Stimulated activated CD4-positive, alpha-beta T cell treated with anti-CD3 and anti-CD28 coated beads, Interleukin-2, amount 100 ng/mL, for 24 hours (primary cell): ENCODE measurements around the gene SYAP1.
"Not testable (repeated sequence)": the region's sequence is repeated elsewhere in the genome, so short reads cannot be mapped to it uniquely, and the experiment has no call there.

ENCODE experiments used
- DNase-seq, 2 donors: peaks; one replicate each; pipeline ENCODE4 v3.0.0-alpha.2; 2020

Gene SYAP1

DNA sequence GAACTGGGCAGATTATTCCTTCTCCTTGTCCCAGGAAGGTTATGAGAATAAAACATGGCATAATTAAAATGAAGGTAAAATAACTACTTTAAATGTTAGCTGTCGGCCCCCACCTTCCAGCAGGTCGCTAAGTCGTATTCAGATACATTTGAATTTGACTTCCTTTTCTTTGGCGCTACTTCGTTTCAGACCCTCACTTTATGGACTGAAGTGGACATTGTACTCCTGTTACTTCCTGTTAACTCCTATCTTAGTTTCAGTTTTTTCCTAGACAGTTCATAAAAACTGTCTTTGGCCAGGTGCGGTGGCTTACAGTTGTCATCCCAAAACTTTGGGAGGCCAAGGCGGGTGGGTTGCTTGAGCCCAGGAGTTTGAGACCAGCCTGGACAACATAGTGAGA, 5.7 kb downstream of the SYAP1 start:
- DNase-seq = no peak

DNA sequence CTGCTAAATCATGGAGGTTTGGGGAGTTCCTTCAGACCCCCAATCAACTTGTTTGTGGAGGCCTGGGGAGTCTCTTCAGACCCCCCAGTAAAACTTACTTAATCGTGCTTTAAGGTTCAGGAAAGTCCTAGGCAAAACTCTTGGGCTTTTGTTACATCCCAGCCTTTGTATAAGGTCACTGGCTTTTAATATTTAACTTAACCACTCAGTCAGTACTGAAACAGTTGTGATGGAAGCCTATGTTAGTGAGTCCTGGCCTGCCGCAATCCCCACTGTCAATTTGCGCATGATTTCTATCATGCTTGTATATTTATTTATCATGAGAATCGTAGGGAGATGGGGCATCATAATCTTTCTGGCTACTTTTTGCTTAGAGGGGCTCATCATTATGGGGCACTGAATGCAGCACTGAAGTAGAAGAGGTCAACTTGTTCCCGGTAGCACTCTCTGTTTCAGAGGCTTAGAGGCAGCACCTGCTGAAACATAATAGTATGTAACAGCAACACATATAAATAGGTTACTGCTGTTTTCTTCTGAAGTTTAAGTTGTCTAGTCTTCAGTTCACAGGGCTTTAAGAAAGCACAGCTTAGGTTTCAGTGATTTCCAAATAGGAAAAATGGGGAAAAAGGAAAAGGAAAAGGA, 7.1 kb downstream of the SYAP1 start:
- not testable (repeated sequence) for DNase-seq

DNA sequence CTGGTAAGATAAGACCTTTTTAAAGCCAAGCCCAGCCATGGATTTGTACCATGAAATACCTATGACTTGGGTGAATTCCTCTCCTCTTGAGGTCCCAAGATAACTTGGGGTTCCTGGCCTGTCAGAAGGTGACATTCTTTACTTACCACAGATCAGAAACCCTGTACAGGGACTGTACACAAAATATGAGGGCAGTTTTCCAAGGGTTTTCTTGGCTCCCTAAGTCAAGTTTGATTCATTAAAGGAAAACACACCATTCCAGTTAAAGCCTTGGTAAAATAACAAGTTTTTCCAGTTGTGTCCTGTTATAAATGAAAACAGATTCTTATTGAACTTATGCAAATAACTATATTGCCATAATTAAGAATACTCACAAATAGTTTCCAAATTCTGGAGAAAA, 8.2 kb downstream of the SYAP1 start:
- no peak for DNase-seq

DNA sequence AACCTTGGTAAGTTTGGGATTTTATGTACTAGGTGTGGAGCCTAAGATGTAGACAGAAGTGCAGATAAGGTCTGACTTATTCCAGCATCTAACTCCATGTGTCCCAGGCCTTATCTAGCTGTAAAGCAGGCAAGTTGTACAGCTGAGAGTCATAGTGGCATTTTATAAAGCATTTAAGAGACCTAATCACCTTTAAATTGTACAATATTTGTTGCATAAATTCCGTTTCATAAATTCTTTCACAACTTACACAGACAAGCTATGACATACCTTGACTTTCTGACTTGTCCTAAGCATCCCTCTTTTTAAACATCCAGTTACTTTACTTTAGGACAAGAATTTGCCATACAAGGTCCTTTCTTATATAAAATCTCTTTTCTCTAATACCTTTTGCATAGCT, 11.0 kb downstream of the SYAP1 start:
- no peak for DNase-seq

DNA sequence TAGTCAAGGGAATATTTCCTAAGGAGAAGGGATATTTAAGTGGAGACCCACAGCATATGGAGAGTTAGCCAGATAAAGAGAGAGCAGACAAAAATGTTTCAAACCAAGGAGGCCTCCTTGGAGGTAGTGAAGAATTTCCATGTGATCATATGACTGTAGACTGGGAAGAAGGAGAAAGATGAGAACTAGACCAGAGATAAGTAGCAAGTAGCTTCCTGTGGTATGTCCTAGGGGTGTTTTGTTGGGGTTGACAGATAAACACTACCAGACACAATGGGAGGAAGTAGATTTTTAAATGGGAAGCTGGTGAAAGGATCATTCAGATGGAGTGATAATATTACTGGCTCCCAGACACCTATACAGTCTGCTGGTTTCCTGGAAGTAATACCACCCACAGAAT, 13.6 kb downstream of the SYAP1 start:
- DNase-seq = no peak

DNA sequence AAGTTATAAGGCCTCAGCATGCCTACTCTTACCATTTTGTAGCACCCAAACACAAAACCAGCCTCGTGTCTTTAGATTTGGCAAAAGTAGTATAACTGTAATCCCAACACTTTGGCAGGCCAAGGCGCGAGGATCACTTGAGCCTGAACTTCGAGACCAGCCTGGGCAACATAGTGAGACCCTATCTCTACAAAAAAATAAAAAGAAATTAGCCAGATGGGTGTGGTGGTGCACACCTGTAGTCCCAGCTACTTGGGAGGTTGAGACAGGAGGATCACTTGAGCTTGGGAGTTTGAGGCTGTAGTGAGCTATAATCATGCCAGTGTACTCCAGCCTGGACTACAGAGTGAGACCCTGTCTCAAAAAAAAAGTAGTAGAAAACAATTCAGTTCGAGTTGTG, 17.6 kb downstream of the SYAP1 start:
- no peak for DNase-seq

DNA sequence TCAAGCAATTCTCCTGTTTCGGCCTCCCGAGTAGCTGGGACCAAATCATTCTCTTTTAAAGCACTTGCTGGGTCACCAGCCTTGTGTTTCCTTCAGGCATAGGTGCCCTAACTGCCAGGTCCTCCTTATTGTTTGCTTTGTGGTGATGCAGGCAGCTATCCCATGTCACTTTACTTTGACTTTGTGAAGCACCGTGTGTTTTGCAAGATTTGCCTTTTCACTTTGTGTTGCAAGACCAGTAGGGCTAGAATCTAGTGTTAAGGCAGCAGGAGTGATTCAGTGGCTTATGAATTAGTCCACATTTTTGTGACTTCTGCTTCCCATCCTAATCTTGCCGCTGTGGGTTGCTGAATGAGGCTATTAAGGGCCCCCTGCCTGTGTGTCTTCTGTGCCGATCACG, 20.2 kb downstream of the SYAP1 start:
- no peak for DNase-seq

DNA sequence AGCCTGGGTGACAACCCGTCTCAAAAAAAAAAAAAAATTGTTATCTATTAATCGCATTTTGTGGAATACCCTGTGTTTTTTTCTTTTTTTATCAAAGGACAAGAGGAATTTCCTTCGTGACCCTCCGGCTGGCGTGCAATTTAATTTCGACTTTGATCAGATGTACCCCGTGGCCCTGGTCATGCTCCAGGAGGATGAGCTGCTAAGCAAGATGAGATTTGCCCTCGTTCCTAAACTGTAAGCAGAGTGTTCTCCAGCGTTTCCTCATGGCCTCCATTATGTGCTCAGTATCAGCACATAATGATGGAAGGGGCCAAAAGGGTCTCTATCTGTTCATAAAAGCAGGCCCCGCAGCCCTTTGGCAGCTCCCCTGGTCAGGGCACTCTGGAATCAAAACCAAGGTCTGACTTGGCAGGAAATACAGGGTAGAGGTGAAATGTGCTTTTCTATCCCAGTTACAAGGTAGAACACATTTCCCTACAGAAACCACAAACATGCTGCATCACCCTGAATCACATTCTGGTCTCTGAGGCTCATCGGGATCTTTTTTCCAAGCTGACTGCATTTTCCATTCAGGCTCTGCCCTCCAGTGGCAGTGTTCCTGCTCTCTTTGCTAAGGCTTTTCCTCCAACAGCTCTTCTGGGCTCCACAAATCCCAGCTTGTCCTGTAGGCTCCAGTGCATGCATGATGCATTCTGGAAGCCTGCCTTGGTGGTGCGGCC, 24.4 kb downstream of the SYAP1 start:
- no peak for DNase-seq

DNA sequence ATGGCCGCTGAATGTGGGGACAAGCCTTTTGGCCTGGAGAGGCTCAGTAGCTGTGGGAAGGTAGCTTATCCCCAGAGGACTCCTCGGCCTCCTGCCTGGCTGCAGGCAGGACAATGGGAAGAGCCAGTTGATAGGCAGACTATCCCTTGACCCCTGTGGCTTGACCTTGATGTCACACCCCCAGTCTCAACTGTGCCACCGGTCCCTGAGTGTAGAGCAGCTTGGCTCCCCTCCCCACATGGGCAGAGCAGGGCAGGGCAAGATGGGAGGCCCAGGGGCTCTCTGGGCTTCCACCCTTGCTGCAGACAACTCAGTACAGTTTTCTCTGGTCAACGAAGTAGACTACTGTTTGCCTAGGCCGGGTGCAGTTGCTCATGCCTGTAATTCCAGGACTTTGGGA, 25.7 kb downstream of the SYAP1 start:
- DNase-seq = no peak

DNA sequence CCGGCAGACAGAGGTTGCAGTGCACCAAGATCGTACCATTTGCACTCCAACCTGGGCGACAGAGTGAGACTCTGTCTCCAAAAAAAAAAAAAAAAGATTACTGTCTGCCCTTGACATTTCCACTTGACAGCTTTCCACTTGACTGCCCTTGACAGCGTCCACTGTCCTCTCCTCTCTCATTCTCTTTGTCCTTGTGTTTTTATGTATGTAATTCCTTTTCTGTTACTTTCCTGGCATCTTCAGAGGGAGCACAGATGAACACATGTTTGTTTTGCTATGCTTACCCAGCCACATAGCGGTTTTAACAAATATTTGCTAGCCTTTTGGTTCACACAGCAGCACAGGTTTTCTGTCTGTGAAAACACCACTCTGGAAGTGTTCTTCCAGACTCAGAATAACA, 26.2 kb downstream of the SYAP1 start:
- no peak for DNase-seq

DNA sequence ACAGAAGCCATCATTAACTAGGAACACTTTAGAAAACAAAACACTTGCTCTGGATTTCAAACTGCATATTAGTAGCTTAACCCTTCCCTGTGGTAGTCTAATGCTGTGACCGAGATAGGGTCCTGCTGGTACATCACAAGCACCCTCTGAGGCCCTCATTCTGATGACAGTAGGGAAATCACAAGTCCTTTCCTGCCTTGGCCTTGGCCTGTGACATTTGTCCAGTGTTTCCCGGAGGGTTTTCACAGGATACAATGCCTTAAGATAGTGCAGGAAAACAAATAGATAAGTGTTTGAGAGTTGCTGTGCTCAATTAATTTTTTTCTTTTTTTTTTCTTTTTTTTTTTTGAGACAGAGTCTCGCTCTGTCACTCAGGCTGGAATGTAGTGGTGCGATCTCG, 29.0 kb downstream of the SYAP1 start:
- DNase-seq = no peak

DNA sequence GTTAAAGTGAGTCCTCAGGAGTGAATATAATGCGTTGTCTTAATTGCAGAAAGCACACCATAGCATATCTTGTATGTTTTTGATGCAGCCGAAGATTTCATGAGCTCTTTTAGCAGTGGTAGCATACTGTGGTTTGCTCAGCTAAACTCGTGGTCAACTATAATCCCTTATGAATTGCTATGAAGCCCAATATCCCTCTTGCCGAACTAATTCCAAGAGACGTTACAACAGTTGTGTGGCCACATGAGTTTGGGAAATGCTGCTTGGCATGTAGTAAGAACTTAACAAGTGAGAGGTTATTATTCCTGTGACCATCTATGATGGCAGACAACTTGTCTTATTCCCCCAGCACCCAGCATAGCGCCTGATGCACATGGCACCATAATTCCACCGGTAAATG, 30.7 kb downstream of the SYAP1 start:
- DNase-seq = no peak

DNA sequence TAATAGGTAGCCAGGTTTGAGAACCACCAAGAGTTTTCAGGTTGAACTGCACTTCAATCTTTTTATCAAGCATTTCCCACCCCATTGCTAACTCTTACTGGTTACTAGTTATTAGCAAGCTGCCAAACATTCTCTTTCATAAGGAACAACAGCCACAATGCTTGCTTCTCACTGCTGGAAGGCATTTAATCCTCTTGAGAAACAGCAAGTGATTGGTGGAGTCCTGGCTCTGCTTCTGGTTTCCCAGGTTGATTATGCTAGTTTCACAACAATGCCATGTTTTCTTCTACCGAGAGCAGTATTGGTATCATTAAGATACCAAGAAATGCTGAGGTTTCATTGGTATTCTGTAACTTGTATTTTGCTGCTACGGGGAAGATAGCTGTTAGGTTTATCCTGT, 34.6 kb downstream of the SYAP1 start:
- no peak for DNase-seq

DNA sequence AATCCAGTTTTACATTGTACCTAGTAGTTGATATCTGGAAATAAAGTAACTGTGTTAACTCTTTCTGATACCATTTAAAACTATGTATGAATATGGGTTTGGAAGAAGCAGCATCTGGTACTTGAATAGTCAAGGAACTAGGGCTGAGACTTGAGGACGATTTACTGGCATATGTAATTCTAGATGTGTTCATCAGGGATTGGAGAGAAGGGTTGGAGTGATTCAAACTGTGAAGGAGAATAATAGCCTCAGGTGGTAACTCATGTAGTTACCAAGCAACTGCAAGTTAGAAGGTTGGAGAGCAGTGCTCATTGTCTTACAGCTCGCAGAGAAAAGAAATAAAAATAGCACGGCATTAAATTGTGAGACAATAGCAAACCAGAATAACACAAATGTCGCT, 37.3 kb downstream of the SYAP1 start:
- no peak for DNase-seq

DNA sequence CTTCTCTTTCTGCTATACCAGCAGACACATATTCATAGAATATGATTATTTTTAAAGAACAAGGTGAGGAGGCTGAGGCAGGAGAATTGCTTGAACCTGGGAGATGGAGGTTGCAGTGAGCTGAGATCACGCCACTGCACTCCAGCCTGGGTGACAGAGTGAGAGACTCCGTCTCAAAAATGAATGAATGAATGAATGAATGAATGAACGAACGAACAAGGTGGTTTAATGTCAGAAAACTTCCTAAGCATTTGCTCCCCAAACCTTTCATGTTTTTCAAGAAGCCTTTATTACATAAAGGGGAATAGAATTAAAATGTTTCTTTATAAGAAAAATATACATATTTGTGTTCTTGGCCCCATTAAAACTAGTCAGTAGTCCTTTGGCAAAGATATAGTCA, 42.1 kb downstream of the SYAP1 start:
- DNase-seq = not testable (repeated sequence)

DNA sequence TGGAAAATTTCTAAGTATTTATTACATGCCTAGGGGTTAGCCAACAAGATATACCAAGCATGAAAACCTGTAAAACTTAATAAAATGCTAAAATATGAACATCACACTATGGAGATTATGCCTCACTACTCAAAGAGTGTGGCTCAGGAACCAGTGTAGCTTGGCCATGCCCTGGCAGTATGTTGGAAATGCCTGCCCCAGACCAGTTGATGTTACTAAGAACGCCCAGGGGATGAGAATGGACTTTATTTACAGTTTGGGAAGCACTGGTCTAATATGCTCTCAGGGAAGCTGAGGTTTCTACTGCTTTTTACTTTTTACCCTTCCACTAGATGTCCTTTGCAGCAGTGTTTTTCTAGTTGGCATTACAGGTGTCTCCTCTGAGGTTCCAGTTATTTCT, 43.2 kb downstream of the SYAP1 start:
- no peak for DNase-seq

DNA sequence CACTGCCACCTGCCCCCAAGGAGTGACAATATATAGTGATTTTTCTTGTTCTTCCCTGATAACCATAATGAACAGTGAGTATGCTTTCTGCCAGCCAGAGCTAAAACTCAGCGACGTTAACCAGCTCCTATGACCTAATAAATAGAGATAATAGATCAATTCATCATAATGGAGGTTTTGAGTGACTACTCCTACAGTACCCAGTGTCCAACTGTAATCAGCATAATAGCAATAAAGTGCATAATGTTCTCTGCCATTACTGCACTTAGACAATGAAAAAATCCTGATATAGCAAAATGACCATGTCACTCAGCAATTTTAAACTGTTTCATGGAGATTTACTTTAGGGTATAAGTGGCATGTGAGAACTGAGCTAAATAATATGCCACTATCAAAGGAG, 46.2 kb downstream of the SYAP1 start:
- DNase-seq = no peak

DNA sequence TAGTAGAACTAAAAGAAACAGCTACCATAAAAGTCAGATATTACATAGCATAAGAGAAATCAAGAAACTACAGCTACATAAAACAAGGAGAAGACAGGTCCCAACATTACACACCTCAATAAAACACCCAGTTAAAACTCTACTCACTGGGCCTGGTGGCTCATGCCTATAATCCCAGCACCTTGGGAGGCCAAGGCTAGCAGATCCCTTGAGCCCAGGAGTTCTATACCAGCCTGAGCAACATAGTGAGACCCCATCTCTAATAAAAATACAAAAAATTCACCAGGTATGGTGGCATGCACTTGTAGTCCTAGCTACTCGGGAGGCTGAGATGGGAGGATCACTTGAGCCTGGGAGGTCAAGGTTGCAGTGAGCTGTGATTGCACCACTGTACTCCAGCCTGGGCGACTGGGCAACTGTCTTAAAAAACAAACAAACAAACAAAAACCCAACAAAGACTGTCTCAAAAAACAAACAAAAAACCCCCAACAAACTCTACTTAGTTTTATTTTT, 51.6 kb downstream of the SYAP1 start:
- no peak for DNase-seq

DNA sequence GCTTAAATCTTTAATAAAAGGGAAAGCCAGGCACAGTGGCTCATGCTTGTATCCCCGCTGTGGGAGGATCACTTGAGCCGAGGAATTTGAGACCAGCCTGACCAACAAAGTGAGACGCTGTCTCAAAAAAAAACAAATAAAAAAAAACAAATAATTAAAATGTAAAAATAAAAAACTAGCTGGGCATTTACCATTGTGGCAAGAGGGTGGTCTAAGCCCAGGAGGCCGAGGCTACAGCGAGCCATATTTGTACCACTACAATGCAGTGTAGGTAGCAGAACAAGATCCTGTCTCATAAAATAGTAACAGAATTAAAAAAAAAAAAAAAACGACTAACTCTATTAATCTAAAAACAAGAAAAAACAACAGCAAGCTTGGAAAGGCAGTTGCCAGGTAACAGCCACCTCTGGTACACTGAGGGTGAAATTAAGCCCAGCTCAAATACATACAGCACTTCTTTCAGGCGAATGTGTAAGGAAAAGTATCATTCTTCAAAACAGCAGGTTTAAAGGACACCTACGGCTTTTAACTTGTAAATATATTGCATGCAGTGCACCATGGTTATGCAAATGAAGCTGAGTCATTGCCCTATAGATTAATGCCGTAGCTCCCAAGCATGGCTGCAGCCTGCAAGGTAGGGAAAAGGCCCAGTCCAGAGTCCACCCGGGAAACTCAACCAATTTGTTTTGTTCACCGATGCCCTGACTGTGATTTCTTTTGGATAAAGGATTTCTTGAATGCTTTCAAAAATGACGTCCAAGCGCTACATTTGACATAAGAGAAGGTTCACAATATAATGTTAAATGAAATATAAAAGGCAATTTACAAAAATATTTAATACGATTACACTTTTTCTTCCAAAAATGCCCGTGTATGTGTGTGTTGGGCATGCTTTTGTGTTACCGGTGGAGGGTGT, 52.3 kb downstream of the SYAP1 start:
- DNase-seq = no peak

DNA sequence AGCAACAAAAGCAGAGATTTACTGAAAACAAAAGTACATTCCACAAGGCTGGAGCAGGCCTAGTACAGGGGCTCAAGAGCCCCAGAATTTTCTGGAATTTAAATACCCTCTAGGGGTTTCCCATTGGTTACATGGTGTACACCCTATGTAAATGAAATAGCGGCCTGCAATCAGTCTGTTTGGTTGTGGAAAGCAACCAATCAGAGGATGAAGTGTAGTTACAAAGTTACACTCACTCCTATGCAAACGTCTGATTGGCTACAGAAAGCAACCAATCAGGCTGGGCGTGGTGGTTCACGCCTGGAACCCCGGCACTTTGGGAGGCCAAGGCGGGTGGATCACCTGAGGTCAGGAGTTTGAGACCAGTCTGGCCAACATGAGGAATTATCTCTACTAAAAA, 53.0 kb downstream of the SYAP1 start:
- DNase-seq = no peak

DNA sequence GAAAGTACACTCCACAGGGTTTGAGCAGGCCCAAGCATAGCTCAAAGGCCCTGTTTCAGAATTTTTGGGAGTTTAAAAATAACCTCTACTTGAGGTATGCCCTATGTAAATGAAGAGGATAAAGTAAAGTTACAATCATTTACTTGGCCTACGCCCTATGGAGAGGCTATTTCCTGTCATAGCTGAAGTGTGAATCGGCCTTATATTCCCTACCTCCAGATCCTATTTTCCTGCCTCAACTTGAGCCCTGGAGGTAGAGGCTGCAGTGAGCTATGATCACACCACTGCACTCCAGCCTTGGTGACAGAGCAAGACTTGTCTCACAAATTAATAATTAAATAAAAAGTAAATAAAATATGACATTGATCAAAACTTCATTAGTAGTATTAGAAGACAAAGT, 55.3 kb downstream of the SYAP1 start:
- DNase-seq = no peak

DNA sequence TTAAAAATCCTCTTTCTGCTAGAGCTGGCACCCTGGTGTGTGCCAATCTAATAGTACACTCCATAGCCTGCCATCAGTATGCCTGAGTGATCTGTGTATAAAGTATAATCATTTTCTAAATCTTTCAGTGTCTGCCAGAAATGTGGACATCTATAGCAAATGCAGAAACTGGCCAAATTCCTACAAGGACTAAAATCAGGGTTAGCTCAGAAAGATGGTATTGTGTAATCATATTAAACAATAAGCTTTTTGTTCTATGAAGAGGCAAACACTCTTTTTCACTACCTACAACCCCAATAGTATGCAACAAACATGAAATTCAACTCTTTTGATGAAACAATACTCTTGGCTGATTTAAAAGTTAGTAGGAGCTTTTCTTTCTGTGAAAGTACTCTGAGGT, 59.1 kb downstream of the SYAP1 start:
- no peak for DNase-seq

DNA sequence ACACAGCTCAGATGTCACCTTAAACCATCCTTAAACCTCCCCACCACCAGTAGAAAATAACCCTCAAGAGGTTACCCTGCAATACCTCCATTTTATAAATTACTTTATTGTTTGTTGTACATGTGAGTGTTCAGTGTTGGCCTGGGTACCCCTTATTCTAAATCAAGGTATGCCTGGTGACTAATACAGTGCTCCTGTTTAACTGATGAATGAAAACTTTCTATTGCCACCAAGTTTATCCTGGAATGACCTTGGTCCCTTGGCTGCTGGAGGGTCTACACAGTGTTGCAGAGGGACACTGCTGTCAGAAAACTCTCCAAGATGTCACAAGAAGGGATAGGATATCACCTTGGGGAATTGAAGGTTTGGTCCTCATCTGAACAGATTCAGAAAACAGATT, 59.6 kb downstream of the SYAP1 start:
- no peak for DNase-seq

DNA sequence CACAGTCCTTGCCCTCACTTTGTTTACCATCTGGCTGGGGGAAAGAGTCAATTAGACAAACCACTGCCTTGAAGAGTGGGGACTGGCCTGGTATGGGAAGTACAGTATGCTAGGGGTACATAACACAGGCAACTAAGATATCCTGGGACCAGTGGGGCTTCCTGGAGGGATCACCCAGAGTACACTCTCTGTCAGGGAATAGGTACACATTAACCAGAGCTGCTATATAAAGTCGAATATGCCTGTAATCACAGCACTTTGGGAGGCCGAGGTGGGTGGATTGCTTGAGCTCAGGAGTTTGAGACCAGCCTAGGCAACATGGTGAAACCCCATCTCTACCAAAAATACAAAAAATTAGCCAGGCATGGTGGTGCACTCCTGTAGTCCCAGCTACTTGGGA, 60.4 kb downstream of the SYAP1 start:
- DNase-seq = not testable (repeated sequence)
